GM19463 (cell line): ENCODE measurements around the gene MAP3K19.
"Not testable (repeated sequence)": the region's sequence is repeated elsewhere in the genome, so short reads cannot be mapped to it uniquely, and the experiment has no call there.

Source experiments
- ATAC-seq: cut with Tn5 transposase; IDR thresholded peaks from one replicate; pipeline ENCODE4 v1.9.1; 2021; ENCODE audit warnings: mild to moderate bottlenecking, moderate library complexity; ENCODE audit not compliant: unreplicated experiment

The MAP3K19 gene

DNA sequence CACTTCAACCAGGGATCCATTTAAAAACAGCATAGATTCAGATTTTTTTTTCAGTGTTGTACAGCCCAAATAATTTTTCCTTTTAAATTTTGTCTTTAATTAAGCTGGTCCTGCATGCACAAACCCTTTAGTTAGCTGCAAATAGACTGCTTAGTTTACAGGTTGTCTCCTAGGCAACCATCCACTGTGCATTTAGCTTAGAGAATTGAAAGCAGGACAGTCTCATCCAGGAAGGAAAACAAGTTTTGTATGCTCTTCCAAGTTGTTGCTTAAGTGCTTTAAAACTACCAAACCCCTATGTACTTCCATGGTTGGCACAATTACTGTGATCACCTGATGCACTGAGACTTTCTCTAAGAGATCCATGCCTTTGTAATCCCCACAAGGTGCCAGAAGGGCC is at the start of gene MAP3K19:
Gene MAP3K19, minus strand, starts transcription at position 148 of the 400 bp plus-strand sequence. CDS start 22,800 bp downstream, outside the sequence.
- no peak for ATAC-seq

DNA sequence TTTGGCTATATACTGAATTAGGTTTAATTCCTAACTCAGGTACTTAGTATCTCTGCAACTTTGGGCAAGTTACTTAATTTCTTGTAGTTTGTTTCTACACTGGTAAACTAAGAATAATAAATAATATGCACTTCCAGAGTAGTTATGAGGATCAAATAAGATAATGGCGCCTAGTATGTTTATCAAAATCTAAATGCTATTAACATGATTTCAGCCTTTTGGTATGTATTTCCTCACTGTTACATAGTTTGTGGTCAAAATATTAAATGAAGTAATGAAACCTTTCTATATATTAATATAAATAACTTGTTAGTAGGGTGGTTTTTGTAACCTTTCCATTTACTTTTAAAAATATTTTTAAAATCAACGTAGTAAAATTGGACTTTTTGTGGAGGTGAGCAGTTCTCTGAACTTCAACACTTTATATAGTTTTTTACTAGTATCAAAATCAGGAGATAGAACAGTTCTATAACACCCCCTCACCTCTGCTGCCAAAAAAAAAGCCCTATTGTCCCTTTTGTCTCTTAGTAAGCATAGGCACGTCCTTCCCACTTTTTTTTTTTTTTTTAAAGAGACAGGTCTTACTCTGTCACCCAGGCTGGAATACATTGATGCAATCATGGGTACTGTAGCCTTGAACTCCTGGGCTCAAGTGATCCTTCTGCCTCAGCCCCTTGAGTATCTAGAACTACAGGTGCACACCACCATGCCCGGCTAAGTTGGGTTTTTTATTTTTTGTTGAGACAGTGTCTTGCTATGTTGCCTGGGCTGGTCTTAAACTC is 49.6 kb upstream of the MAP3K19 start:
- no peak for ATAC-seq

GRCh38 chr2:135095591-135095990 is 48.3 kb upstream of the MAP3K19 start:
- no peak for ATAC-seq

DNA sequence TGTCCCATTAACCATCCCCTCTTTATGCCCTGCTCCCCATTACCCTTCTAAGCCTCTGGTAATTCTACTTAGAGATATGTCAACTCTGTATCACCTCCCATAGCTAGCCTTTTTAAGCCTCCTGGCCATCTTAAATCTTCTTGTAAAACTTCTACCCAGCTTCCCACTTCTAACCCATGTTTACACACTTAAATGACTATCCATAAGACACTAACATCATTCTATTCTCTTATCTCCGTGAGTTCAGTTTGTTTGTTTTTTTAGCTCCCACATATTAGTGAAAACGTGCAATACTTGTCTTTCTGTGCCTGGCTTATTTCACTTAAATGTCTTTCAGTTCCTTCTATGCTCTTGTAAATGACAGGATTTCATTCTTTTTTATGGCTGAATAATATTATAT is 47.3 kb upstream of the MAP3K19 start:
- no peak for ATAC-seq

DNA sequence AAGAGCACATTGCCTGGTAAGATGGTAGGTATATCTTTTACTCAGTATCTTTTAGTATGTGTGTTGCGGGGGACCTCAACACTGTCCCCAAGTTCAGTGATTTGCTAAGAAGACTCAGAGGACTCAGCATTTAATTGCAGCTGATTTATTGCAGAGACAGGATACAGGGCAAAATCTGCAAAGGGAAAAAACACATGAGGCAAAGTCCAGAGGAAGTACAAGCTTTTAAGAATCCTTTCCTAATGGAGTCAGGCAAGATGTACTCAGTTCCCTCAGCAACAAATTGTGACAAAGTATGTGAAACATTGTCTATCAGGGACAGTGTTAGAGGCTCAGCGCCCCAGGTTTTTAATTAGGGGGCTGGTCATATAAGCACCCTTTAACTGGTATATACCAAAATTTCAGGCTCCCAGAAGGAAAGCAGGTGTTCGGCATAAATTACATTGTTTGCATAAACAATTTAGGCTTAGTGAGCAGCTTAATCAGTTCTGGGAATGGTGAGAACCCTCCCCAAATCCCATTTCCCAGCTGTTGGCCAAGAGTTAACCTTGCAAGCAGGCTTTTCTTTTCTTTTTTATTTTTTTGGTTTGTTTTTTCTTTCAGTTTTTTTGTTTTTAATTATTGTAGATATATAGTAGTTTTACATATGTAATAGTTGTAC is 46.6 kb upstream of the MAP3K19 start:
- ATAC-seq: no peak

DNA sequence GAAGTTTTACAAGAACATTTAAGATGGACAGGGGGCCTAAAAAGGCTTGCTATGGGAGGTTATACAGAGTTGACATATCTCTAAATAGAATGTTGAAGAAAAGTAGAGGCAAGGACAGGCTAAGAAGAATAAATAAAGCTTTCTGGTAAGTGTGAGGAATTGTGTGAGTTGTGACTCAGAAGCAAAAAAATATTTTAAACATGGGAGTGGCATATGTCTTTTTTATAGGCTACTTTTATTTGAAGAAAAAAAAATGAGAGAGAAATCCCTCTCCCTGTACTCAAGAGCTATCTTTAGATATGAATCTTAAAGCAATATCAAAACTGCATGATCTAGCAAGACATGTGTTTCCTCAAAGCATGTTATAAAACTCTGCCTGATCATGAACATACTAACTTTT is 45.9 kb upstream of the MAP3K19 start:
- ATAC-seq: no peak

DNA sequence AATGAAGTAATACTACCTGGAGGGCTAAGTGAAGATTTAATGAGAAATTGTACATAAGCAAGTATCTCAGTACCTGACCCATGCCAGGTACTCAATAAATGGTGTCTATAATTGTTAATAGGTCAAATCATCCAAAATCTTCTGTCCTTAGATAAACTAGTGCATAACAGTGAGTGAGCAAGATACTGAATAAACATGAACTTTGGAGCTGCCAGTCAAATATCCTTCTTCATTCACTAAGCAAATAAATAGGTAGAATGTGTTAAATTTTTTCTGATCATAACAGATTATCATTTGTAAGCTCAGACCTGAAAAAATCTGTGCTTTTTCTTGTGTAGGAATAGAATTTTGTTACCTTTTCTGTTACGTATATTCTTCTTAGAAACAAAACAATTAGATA is 44.4 kb upstream of the MAP3K19 start:
- ATAC-seq: no peak

DNA sequence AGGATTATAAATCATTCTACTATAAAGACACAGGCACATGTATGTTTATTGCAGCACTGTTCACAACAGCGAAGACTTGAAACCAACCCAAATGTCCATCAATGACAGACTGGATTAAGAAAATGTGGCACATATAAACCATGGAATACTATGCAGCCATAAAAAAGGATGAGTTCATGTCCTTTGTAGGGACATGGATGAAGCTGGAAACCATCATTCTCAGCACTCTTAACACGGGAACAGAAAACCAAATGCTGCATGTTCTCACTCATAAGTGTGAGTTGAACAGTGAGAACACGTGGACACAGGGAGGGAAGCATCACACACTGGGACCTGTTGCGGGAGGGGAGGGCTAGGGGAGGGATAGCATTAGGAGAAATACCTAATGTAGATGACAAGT is 42.4 kb upstream of the MAP3K19 start:
- ATAC-seq: not testable (repeated sequence)

GRCh38 chr2:135086222-135086621 is 39.0 kb upstream of the MAP3K19 start:
- ATAC-seq: no peak

DNA sequence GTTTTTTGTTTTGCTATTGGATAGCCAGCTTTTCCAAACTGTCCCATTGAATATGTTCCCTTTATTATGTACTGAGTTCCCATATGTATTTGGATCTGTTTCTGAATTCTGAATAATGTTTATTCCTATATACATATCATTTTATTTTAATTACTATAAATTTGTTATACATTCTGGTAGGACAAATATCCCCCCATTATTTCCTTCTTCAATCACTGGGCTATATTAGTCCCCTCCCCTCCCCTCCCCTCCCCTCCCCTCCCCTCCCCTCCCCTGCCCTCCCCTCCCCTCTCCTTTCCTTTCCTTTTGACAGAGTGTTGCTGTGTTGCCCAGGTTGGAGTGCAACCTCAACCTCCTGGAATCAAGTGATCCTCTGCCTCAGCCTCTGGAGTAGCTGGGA is 31.2 kb upstream of the MAP3K19 start:
- no peak for ATAC-seq

DNA sequence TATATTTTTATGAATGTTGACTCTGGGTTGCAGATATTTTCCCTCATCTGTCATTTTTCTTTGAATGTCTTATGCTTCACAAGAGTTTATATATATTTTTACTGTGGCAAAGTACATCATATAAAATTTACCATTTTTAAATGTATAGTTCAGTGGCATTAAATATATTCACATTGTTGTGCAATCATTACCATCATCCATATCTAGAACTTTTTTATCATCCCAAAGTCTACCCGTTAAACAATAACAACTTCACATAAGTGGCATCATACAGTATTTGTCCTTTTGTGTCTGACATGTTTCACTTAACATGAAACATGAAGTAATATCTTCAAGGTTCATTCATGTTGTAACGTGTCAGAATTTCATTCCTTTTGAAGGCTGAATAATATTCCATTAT is 29.3 kb upstream of the MAP3K19 start:
- no peak for ATAC-seq

DNA sequence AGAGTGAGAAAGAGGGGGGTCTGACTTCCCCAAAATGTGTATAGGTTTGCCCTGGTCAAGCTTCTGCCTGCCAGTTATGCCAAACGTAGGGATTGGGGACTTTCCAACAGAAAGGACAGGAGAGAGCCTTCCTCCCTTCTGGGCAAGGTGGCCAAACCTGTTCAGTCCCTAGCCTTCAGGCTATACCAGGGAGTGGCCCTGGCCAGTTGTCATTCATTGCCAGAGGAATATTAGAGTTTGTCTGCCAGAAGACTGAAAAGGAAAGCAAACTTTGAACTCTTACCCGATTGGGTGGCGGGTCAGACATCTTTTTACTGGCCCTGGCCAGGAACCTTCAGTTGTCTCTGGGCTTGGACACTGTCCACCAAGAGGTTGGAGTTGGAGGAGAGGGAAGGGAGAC is 27.0 kb upstream of the MAP3K19 start:
- no peak for ATAC-seq

DNA sequence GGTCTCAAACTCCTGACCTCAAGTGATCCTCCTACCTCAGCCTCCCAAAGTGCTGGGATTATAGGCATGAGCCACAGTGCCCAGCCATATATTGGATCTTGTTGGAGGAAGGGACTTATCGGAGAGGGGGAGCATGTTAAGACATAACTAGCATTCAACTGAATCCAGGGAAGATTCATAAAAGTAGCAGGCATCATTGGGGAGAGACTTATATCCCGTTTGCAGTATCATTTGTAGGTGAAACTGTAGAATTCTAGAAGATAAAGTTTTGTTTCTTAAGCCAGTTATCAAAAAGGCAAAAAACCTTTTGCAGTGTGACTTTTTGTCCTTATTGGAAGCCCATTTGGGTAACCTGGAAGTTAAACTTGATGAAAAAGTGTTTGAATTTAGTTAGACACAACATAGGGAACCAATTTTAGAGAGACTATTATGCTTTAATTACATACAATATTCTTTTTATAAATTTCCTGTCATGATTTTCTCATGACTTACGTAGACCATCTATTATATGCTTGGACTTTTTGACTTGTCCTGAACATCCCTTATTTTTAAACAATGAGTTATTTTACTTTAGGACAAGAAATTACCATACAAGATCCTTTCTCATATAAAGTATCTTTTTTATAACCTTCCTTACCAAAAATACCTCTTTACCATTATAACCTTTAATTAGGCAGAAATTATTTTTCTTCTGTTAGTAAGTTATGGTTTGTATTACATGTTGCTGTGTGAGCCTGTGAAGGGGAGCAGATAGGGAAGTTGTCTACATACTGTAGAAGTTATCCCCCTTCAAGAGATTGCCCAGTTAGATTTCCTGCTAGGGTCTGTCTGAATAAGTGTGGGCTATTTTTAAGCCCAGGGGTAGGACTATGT is 25.1 kb upstream of the MAP3K19 start:
- ATAC-seq: no peak

DNA sequence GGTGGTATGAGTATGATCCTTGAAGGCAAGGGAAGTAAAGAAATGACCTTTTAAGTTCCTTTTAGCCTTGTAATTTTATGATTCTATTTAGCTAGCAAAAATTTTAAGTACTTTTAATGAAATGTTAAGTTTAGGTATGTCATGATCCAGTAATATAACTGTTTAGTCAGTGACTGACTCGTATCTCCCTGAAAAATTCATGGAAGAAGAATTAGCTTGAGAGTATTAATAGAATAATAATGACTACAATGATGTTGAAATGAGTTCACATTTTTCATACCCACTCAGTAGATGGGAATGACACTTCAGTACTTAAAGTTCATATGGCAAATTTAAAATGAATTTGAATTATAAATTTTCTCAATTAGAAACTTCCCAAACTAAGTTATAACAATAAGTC is 19.5 kb upstream of the MAP3K19 start:
- ATAC-seq: no peak

- no peak for ATAC-seq
These were observed 16.9 kb upstream of the MAP3K19 start for GRCh38 chr2:135064149-135064548.

GRCh38 chr2:135063210-135063609 is 16.0 kb upstream of the MAP3K19 start:
- no peak for ATAC-seq

- no peak for ATAC-seq
These were observed 12.3 kb upstream of the MAP3K19 start for GRCh38 chr2:135059577-135059976.

- ATAC-seq: no peak
These were observed 9.5 kb upstream of the MAP3K19 start for GRCh38 chr2:135056790-135057189.

DNA sequence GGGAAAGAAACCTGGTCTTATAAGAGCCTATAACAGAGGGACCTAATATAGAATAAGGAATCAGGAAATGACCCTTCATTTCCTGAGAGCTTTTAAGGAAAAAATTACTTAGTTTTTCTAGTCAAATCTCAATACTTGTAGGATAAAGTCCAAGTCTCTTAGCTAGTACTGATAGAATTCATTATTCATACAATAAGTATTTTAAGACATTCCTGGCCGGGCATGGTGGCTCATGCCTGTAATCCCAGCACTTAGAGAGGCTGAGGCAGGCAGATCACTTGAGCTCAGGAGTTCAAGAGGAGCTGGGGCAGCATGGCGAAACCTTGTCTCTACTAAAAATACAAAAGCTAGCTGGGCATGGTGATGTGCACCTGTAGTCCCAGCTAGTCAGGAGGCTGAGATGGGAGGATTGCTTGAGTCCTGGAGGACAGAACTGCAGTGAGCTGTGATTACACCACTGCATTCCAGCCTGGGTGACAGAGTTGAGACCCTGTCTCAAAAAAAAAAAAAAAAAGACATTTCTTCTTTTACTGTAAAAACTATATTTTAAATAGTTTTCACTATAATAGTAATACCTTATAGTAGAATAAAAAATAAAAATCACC is 8.0 kb upstream of the MAP3K19 start:
- ATAC-seq: no peak

DNA sequence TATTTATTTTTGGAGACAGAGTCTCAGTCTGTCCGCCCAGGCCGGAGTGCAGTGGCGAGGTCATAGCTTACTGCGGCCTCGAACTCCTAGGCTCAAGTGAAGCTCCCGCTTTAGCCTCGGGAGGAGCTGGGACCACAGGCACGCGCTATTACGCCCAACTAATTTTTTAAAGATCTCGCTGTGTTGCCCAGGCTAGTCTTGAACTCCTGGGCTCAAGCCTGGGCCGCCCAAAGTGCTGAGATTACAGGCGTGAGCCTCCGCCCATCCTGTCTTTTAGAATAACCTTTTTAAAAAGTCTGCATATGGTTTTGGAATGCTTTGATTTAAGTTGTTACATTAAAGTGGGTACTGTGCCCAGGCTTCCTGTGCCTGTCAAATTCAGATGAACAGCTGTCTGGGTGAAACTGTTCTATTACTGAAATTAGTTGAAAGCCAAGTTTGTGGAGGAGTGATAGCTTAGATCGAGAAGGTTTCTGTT is 5.8 kb upstream of the MAP3K19 start:
- peak; percentile 39 for ATAC-seq
